Endothelial cell of umbilical vein (primary cell): Measurements from ENCODE around the gene WASF2. TPM values are rescaled to one million over a fixed set of nuclear protein-coding genes. Genes with fewer than 3 reads are reported as not detected.

ENCODE experiments used
- BruUV-seq: library from RNA; stranded (reverse); fragments of 400-500 nt; replicated peaks from 2 replicates; lab custom pipeline; 2021; lab: Mats Ljungman, UMichigan
- CTCF ChIA-PET: fragments of 300-600, 350-600 bp; sonication (Branson Sonifier 250); formaldehyde crosslinking; loops from one replicate; lab custom pipeline; 2021; ENCODE audit warnings: antibody characterized with exemption, inconsistent platforms; lab: Charles Lee
- POLR2A ChIA-PET: fragments of 300-600, 350-600 bp; sonication (Branson Sonifier 250); formaldehyde crosslinking; loops from one replicate; lab custom pipeline; 2021; ENCODE audit warnings: antibody characterized with exemption, inconsistent platforms; lab: Charles Lee
- DNase-seq: peaks from one replicate; pipeline ENCODE4 v3.0.0-alpha.2; 2011; ENCODE audit warnings: low read depth, low spot score
- FAIRE-seq: peaks from 2 replicates; lab custom pipeline; 2011; peaks lifted over from hg19 to GRCh38; lab: Jason Lieb, UNC
- H2AFZ ChIP-seq: 2 replicates; pipeline ENCODE4 v1.6.0; 2012; ENCODE audit warnings: low read depth, low read length, control low read depth, inconsistent platforms
- H3K27ac ChIP-seq: 2 replicates; pipeline ENCODE4 v1.5.1; 2011; ENCODE audit warnings: low read depth, mild to moderate bottlenecking, control low read depth, low read length, moderate library complexity; ENCODE audit not compliant: insufficient read depth
- H3K27me3 ChIP-seq, 2 experiments: 2 replicates each; pipeline versions ENCODE4 v1.6.0 to v1.6.1; 2011; ENCODE audit warnings: low read length in 2 of 2, mixed read lengths in 1 of 2; ENCODE audit not compliant: control insufficient read depth in 2 of 2, insufficient read depth in 2 of 2
- H3K36me3 ChIP-seq, 2 experiments: 2 replicates in 1 of 2; 3 replicates in 1 of 2; pipeline ENCODE4 v1.5.1; 2011; ENCODE audit warnings: low read length in 2 of 2, mild to moderate bottlenecking in 1 of 2, moderate library complexity in 1 of 2; ENCODE audit not compliant: control insufficient read depth in 2 of 2, insufficient read depth in 2 of 2; ENCODE audit errors: extremely low read depth in 1 of 2
- H3K4me1 ChIP-seq: 3 replicates; pipeline ENCODE4 v1.5.1; 2011; ENCODE audit warnings: mild to moderate bottlenecking, low read length; ENCODE audit not compliant: control insufficient read depth, insufficient read depth; ENCODE audit errors: extremely low read depth
- H3K4me2 ChIP-seq: 2 replicates; pipeline ENCODE4 v1.6.1; 2011; ENCODE audit warnings: low read length, control low read depth, mixed read lengths; ENCODE audit not compliant: insufficient read depth
- H3K4me3 ChIP-seq, 3 experiments: fragments of 200-600 bp in 1 of 3; sonication (generic), shearing (Covaris generic) in 1 of 3; replicated peaks in 1 of 3; 2 replicates each; pipeline ENCODE4 v1.5.1; 2011 to 2016; ENCODE audit warnings: control low read depth in 3 of 3, low read length in 3 of 3, mild to moderate bottlenecking in 2 of 3, inconsistent platforms in 1 of 3, low read depth in 1 of 3, moderate library complexity in 1 of 3; ENCODE audit not compliant: insufficient read depth in 1 of 3
- H3K79me2 ChIP-seq: 2 replicates; pipeline ENCODE4 v1.6.0; 2012; ENCODE audit warnings: low read length, inconsistent platforms; ENCODE audit not compliant: control insufficient read depth, insufficient read depth
- H3K9ac ChIP-seq: replicated peaks from 2 replicates; pipeline ENCODE3; 2011; ENCODE audit warnings: low read length, control low read depth; ENCODE audit not compliant: insufficient read depth; ENCODE audit errors: extremely low read depth
- H3K9me1 ChIP-seq: replicated peaks from 3 replicates; pipeline ENCODE4 v1.6.0; 2011; ENCODE audit warnings: mild to moderate bottlenecking, low read length; ENCODE audit not compliant: control insufficient read depth, insufficient read depth; ENCODE audit errors: extremely low read depth
- H3K9me3 ChIP-seq: replicated peaks from 2 replicates; pipeline ENCODE4 v1.5.1; 2012; ENCODE audit warnings: low read length, inconsistent platforms; ENCODE audit not compliant: control insufficient read depth, insufficient read depth
- H4K20me1 ChIP-seq: replicated peaks from 2 replicates; pipeline ENCODE3; 2011; ENCODE audit warnings: mild to moderate bottlenecking, low read length; ENCODE audit not compliant: control insufficient read depth, insufficient read depth; ENCODE audit errors: extremely low read depth
- EZH2 ChIP-seq: IDR thresholded peaks from 2 replicates; pipeline ENCODE4 v1.6.1; 2012; ENCODE audit warnings: borderline replicate concordance, low read depth, mild to moderate bottlenecking, moderate library complexity, low read length, inconsistent platforms; ENCODE audit not compliant: severe bottlenecking
- FOS ChIP-seq: IDR thresholded peaks from 2 replicates; pipeline ENCODE4 v1.6.1; 2011; ENCODE audit warnings: mild to moderate bottlenecking, low read length, moderate library complexity, borderline replicate concordance; ENCODE audit not compliant: insufficient read depth
- JUN ChIP-seq: IDR thresholded peaks from 2 replicates; pipeline ENCODE4 v1.6.1; 2011; ENCODE audit warnings: borderline replicate concordance, low read depth; ENCODE audit not compliant: insufficient read length, insufficient read depth
- MYC ChIP-seq: IDR thresholded peaks from one replicate; pipeline ENCODE4 v1.6.1; 2011; ENCODE audit warnings: mild to moderate bottlenecking, low read depth, low read length
- POLR2A ChIP-seq: IDR thresholded peaks from 2 replicates; pipeline ENCODE4 v1.6.1; 2012; ENCODE audit warnings: low read depth, mild to moderate bottlenecking, control low read depth, low read length
- POLR2AphosphoS5 ChIP-seq: IDR thresholded peaks from 2 replicates; pipeline ENCODE4 v1.6.1; 2012; ENCODE audit warnings: low read depth, mild to moderate bottlenecking, control low read depth, low read length, moderate library complexity; ENCODE audit not compliant: insufficient read depth
- dilution Hi-C: fragments of 300-500 bp; cut with MboI; formaldehyde crosslinking; loops from one replicate; pipeline ENCODE4 v1.15.0; 2019; ENCODE audit warnings: low sequenced_read_pairs; ENCODE audit not compliant: extremely low pct_ligation_motif_present
- intact Hi-C: fragments of 100-400 bp; cut with micrococcal nuclease; formaldehyde crosslinking; loops from one replicate; pipeline ENCODE4 v1.10.0; 2022
- polyA plus RNA-seq, 4 experiments: library from polyadenylated mRNA; depleted of rRNA in 3 of 4; stranded (reverse) in 3 of 4; unstranded in 1 of 4; fragments of >200 nt; gene quantifications; 2 replicates each; pipeline versions ENCODE4 v1.2.1 to v1.2.3, GENCODE V29; 2011 to 2012; ENCODE audit warnings: missing spikeins in 1 of 4
- total RNA-seq: library from RNA; stranded (reverse); gene quantifications from 2 replicates; pipeline ENCODE4 v1.2.3, GENCODE V29; 2021
- TF ChIP-seq, protein P1 (sequence below), 2 donors: IDR thresholded peaks; 1 replicate in 1 of 2; 2 replicates in 1 of 2; pipeline ENCODE4 v1.5.1; 2011; ENCODE audit warnings: low read length in 2 of 2, mild to moderate bottlenecking in 2 of 2, moderate library complexity in 2 of 2, control low read depth in 1 of 2, inconsistent platforms in 1 of 2, low read depth in 1 of 2; ENCODE audit not compliant: insufficient read depth in 1 of 2; ENCODE audit errors: extremely low read depth in 1 of 2
- TF ChIP-seq, protein P2 (sequence below): IDR thresholded peaks from 2 replicates; pipeline ENCODE4 v1.6.1; 2011; ENCODE audit not compliant: insufficient read depth, insufficient read length

The WASF2 gene
- total and polyA plus RNA-seq, 2 donors (not counting 3 experiments of a cell fraction or from before 2014, with no cell fraction given) = 76.9 to 172 TPM

DNA sequence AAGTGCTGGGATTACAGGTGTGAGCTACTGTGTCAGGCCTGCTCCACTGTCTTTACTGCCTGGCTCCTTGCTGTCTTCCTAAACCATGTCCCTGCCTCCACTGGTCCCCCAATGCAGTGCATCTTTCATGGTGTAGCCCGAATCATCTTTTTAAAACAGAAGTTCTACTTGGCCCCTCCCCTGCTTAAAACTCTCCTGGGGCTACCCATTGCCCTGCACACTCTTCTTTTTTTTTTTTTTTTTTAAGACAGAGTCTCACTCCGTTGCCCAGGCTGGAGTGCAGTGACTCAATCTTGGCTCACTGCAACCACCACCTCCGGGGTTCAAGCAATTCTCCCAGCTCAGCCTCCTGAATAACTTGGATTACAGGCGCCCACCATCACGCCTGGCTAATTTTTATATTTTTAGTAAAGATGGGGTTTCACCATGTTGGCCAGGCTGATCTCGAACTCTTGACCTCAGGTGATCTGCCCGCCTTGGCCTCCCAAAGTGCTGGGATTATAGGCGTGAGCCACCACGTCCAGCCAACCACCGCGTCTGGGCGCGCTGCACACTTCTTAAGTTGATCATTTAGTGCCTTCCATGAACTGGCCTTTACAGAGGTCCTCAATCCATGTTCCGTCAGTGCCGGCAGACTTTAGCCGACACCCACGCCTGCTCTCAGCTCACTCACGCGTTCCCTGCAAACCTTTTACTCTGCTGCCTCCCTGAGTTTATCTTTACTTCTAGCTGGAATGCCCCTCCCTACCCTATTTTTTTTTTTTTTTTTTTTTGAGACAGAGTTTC is 117.8 kb downstream of the WASF2 start:
- FAIRE-seq = no peak
- dilution Hi-C loops (no loop called here), intact Hi-C loops (no loop called here)
- no peak overlapping the region for H3K9ac ChIP-seq
- H3K36me3 ChIP-seq = no peaks in the 10 kb centered on the region
- TF ChIP-seq MYC (no peak), FOS (no peak), JUN (no peak), EZH2 (no peak), POLR2A (no peak), POLR2AphosphoS5 (no peak)
- TF ChIP-seq, protein P1, sequence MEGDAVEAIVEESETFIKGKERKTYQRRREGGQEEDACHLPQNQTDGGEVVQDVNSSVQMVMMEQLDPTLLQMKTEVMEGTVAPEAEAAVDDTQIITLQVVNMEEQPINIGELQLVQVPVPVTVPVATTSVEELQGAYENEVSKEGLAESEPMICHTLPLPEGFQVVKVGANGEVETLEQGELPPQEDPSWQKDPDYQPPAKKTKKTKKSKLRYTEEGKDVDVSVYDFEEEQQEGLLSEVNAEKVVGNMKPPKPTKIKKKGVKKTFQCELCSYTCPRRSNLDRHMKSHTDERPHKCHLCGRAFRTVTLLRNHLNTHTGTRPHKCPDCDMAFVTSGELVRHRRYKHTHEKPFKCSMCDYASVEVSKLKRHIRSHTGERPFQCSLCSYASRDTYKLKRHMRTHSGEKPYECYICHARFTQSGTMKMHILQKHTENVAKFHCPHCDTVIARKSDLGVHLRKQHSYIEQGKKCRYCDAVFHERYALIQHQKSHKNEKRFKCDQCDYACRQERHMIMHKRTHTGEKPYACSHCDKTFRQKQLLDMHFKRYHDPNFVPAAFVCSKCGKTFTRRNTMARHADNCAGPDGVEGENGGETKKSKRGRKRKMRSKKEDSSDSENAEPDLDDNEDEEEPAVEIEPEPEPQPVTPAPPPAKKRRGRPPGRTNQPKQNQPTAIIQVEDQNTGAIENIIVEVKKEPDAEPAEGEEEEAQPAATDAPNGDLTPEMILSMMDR (IDR thresholded peaks at IDR 0.05; ENCODE audit: extremely low read depth in 1 of 2, insufficient read depth in 1 of 2, low read depth in 1 of 2, low read length in 2 of 2) = no peak
- TF ChIP-seq, protein P2, sequence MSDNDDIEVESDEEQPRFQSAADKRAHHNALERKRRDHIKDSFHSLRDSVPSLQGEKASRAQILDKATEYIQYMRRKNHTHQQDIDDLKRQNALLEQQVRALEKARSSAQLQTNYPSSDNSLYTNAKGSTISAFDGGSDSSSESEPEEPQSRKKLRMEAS = no peak
- no peak for DNase-seq
- no peaks in the 10 kb centered on the region for H3K9me1 ChIP-seq
- ChIA-PET POLR2A (interaction anchor here (0.6 kb wide), 1 partner anchor 47 kb away, joined by 8 read pairs; no protein-coding TSS in a partner anchor), CTCF (interaction anchor here (0.9 kb wide), 1 partner anchor 19 kb away, joined by 3 read pairs; no protein-coding TSS in a partner anchor)
- BruUV-seq = no TSS peak
- no peaks in the 10 kb centered on the region for H3K9me3 ChIP-seq
- H4K20me1 ChIP-seq = no peaks in the 10 kb centered on the region
- no peak overlapping the region for H3K4me2 ChIP-seq
- no peak overlapping the region for H2AFZ ChIP-seq
- no peaks in the 10 kb centered on the region for H3K79me2 ChIP-seq
- H3K4me3 ChIP-seq = no peak overlapping the region
- no peak overlapping the region for H3K27ac ChIP-seq
- H3K27me3 ChIP-seq = no peaks in the 10 kb centered on the region
- H3K4me1 ChIP-seq = peaks cover 1% of the 10 kb centered on the region
